Muscle layer of colon (tissue), 2 donors: ENCODE results near the gene LRRC66.

ENCODE experiments used
- H3K27ac ChIP-seq: one replicate; pipeline ENCODE4 v1.7.0; 2013; ENCODE audit warnings: low read depth, mild to moderate bottlenecking, low read length, moderate library complexity
- H3K27me3 ChIP-seq, 2 donors: one replicate each; pipeline ENCODE4 v1.7.0; 2013; ENCODE audit warnings: low read length in 2 of 2, mild to moderate bottlenecking in 2 of 2; ENCODE audit not compliant: insufficient read depth in 2 of 2, control insufficient read depth in 1 of 2
- H3K36me3 ChIP-seq: one replicate; pipeline ENCODE4 v1.7.0; 2013; ENCODE audit warnings: mild to moderate bottlenecking, low read length; ENCODE audit not compliant: insufficient read depth
- H3K4me1 ChIP-seq: one replicate; pipeline ENCODE4 v1.7.0; 2013; ENCODE audit warnings: mild to moderate bottlenecking, low read length; ENCODE audit not compliant: insufficient read depth
- H3K4me3 ChIP-seq, 2 donors: one replicate each; pipeline ENCODE4 v1.7.0; 2013; ENCODE audit warnings: low read length in 2 of 2, low read depth in 1 of 2, mild to moderate bottlenecking in 1 of 2, moderate library complexity in 1 of 2
- H3K9ac ChIP-seq: one replicate; pipeline ENCODE4 v1.7.0; 2013; ENCODE audit warnings: low read length
- H3K9me3 ChIP-seq: one replicate; pipeline ENCODE4 v1.7.0; 2013; ENCODE audit warnings: mild to moderate bottlenecking, low read length
- donor health status: abdominal sarcoma.
- donor health status: Adenocarcinoma of cecum.

The LRRC66 gene

GRCh38 chr4:52019936-52020657 lies at the start of gene LRRC66:
Gene LRRC66, minus strand, starts transcription at chr4:52020363. Its CDS starts 2,750 bp downstream, at chr4:52017613.
- Histone ChIP-seq H3K4me3 (no peak within 1 kb of the TSS), H3K27ac (no peak within 1 kb of the TSS), H3K4me1 (no peaks in the 10 kb centered on the region), H3K9ac (no peak within 1 kb of the TSS), H3K36me3 (peaks cover 17% of the 10 kb centered on the region), H3K27me3 (no peaks in the 10 kb centered on the region), H3K9me3 (no peaks in the 10 kb centered on the region)

- Histone ChIP-seq H3K27me3 (no peaks in the 10 kb centered on the region), H3K9me3 (no peaks in the 10 kb centered on the region), H3K36me3 (no peaks in the 10 kb centered on the region), H3K27ac (no peak overlapping the region), H3K4me1 (no peaks in the 10 kb centered on the region), H3K4me3 (no peak overlapping the region), H3K9ac (no peak overlapping the region)
These were observed 49.4 kb upstream of the LRRC66 start for GRCh38 chr4:52069571-52069970.

- peaks cover 6% of the 10 kb centered on the region for H3K4me1 ChIP-seq
- H3K9me3 ChIP-seq, result no peaks in the 10 kb centered on the region
- H3K4me3 ChIP-seq, result no peak overlapping the region
- no peak overlapping the region for H3K27ac ChIP-seq
- H3K9ac ChIP-seq, result no peak overlapping the region
- H3K27me3 ChIP-seq, result no peaks in the 10 kb centered on the region
- no peaks in the 10 kb centered on the region for H3K36me3 ChIP-seq
These were observed 39.2 kb upstream of the LRRC66 start for GRCh38 chr4:52059372-52059771.

GRCh38 chr4:52058275-52058674 lies 38.1 kb upstream of the LRRC66 start:
- Histone ChIP-seq H3K27ac (no peak overlapping the region), H3K9me3 (no peaks in the 10 kb centered on the region), H3K4me1 (peaks cover 6% of the 10 kb centered on the region), H3K4me3 (no peak overlapping the region), H3K27me3 (no peaks in the 10 kb centered on the region), H3K36me3 (no peaks in the 10 kb centered on the region), H3K9ac (no peak overlapping the region)

- Histone ChIP-seq H3K9ac (no peak overlapping the region), H3K4me1 (peaks cover 9% of the 10 kb centered on the region), H3K27ac (no peak overlapping the region), H3K4me3 (no peak overlapping the region), H3K9me3 (no peaks in the 10 kb centered on the region), H3K27me3 (no peaks in the 10 kb centered on the region), H3K36me3 (no peaks in the 10 kb centered on the region)
These were observed 37.0 kb upstream of the LRRC66 start for GRCh38 chr4:52057196-52057595.

- no peaks in the 10 kb centered on the region for H3K36me3 ChIP-seq
- H3K9me3 ChIP-seq, result no peaks in the 10 kb centered on the region
- H3K27me3 ChIP-seq, result no peaks in the 10 kb centered on the region
These were observed 34.1 kb upstream of the LRRC66 start for GRCh38 chr4:52054254-52054653.

GRCh38 chr4:52052475-52052780 lies 32.3 kb upstream of the LRRC66 start:
- H3K4me1 ChIP-seq, result peaks cover 6% of the 10 kb centered on the region
- peak overlapping the region; percentile 72 to 76 for H3K4me3 ChIP-seq
- no peak overlapping the region for H3K27ac ChIP-seq
- H3K27me3 ChIP-seq, result no peaks in the 10 kb centered on the region
- H3K9ac ChIP-seq, result no peak overlapping the region
- H3K36me3 ChIP-seq, result no peaks in the 10 kb centered on the region
- H3K9me3 ChIP-seq, result no peaks in the 10 kb centered on the region

More at GRCh38 chr4:52054254-52054653, 34.1 kb upstream of the LRRC66 start:
- H3K9ac ChIP-seq, result no peak overlapping the region
- no peak overlapping the region for H3K27ac ChIP-seq
- H3K4me1 ChIP-seq, result peaks cover 12% of the 10 kb centered on the region
- no peak overlapping the region for H3K4me3 ChIP-seq

- H3K9me3 ChIP-seq, result no peaks in the 10 kb centered on the region
- H3K27ac ChIP-seq, result peak overlapping the region; percentile 78
- H3K27me3 ChIP-seq, result no peaks in the 10 kb centered on the region
- peak overlapping the region; percentile 27 for H3K9ac ChIP-seq
- H3K4me1 ChIP-seq, result peaks cover 6% of the 10 kb centered on the region
- no peaks in the 10 kb centered on the region for H3K36me3 ChIP-seq
- peak overlapping the region; percentile 72 to 76 for H3K4me3 ChIP-seq
These were observed 31.7 kb upstream of the LRRC66 start for GRCh38 chr4:52051615-52052474.

GRCh38 chr4:52051213-52051614 lies 31.1 kb upstream of the LRRC66 start, which contains the start of gene SPATA18:
Gene SPATA18, plus strand, starts transcription at chr4:52051304. Its CDS starts 401 bp downstream, at chr4:52051705.
- Histone ChIP-seq H3K9me3 (no peaks in the 10 kb centered on the region), H3K4me3 (peak within 1 kb of the TSS; percentile 72 to 76), H3K27me3 (no peaks in the 10 kb centered on the region), H3K4me1 (peaks cover 6% of the 10 kb centered on the region), H3K9ac (peak within 1 kb of the TSS; percentile 27), H3K36me3 (no peaks in the 10 kb centered on the region), H3K27ac (peak within 1 kb of the TSS; percentile 78)

- no peaks in the 10 kb centered on the region for H3K36me3 ChIP-seq
- H3K27ac ChIP-seq, result no peak overlapping the region
- no peaks in the 10 kb centered on the region for H3K9me3 ChIP-seq
- H3K27me3 ChIP-seq, result no peaks in the 10 kb centered on the region
- H3K4me1 ChIP-seq, result peaks cover 6% of the 10 kb centered on the region
- no peak overlapping the region for H3K4me3 ChIP-seq
- no peak overlapping the region for H3K9ac ChIP-seq
These were observed 29.1 kb upstream of the LRRC66 start for GRCh38 chr4:52049266-52049665.

- Histone ChIP-seq H3K4me3 (no peak overlapping the region), H3K36me3 (no peaks in the 10 kb centered on the region), H3K9ac (no peak overlapping the region), H3K27ac (no peak overlapping the region), H3K9me3 (no peaks in the 10 kb centered on the region), H3K4me1 (no peaks in the 10 kb centered on the region), H3K27me3 (no peaks in the 10 kb centered on the region)
These were observed 24.9 kb upstream of the LRRC66 start for GRCh38 chr4:52045028-52045427.
